ENCODE measurements around the gene RGS16.

RGS16 gene

DNA sequence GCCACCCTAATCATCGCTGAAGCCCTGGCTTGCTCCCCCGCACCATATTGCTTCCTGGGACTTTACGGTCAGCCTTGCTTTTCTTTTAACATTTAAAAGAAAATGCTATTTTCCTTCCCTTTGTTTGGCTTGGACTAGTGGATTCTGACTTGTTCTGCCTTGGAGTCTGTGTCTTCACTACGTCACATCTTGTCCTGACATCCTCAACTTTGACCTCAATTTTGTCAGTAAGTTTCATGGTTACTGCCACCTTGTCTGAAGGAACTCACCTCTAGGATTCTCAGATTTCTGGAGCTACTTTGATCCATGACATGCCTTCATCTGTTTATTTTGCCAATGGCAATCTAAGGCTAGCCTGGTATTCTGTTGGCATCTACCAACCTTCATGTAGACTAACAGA lies 19.4 kb downstream of the RGS16 start:
- no peak for DNase-seq (ENCODE audit: low spot score)

DNA sequence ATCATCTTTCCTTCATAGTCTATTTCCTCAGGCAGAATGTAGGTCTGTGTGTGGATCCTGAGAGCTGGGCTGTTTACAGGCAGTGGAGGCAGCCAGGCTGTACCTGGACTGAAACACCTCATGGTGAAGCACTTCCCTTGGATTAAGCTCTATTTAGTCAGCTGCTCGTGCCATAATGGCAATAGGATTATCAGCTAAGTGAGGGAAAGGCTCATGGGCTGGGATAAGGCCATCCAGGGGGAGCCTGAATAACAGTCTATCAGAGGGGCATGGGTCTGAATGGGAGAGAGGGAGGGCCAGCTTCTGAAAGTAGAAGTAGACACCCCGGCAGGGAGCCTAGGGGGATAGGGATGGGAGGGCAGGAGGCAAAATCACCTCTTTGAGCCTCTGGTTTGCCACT lies 23.5 kb downstream of the RGS16 start:
- DNase-seq (ENCODE audit: low spot score): no peak

DNA sequence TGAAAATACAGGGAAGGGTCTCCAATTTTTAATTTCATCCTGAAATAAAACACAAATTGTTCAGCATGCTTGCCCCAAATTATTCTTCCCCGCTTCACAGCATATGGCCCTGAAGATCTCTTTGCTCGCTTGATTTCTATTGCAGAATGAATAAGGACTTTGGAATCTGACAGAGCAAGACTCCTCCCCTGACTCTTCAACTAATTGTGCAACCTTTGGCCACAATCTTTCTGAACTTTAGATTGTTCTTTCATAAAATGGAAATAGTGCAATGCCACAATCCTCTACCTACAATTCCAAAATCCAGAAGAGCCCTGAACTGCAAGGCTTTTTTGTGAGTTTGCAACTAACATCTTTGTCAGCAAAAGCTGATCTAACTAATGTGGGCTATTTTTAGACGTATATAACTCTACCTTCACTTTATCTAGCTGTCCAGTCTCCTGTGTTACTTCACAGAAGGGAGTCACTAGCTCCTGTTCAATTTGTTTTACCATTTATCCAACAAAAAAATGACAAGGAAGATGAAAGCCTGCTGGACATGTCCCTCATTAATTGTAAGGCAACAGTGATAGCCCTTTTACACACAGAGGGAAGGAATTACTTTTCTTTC lies 28.5 kb downstream of the RGS16 start:
- DNase-seq (ENCODE audit: low spot score): no peak

DNA sequence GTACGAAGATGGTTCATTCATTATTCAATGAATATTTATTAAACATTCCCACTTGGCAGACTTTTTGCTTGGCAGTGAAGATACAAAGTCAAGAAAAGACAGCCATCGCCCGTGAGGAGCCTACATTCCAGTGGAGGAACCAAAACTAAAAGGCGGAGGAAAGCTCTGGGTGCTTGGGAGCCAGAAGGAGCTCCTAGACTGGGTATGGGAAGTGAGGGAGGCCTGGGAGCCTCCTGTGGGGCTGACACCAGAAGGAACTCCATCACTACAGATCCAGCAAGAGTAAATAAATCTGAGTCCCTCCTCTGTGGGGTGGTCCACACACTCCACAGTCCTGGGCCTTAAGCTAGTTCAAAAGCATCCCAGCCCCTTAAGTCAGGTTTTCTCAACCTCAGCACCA lies 30.0 kb downstream of the RGS16 start:
- DNase-seq (ENCODE audit: low spot score): no peak

DNA sequence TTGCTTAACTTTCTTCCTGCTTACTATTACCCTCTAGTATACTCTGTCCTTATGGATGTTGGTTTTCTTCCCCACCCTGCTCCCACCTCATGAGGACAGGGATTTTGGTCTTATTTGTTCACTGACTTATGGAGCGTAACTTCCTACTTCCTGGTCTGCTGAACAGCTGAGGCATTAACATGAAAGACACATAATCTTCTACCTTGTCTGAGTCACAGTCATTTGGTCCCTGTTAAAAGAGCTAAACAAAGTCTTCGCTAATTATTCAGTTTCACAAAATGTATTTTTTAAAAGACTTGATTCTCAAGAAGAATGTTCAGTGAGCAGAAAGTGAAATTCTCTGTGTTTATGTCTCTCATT lies 33.6 kb downstream of the RGS16 start:
- no peak for DNase-seq (ENCODE audit: low spot score)

DNA sequence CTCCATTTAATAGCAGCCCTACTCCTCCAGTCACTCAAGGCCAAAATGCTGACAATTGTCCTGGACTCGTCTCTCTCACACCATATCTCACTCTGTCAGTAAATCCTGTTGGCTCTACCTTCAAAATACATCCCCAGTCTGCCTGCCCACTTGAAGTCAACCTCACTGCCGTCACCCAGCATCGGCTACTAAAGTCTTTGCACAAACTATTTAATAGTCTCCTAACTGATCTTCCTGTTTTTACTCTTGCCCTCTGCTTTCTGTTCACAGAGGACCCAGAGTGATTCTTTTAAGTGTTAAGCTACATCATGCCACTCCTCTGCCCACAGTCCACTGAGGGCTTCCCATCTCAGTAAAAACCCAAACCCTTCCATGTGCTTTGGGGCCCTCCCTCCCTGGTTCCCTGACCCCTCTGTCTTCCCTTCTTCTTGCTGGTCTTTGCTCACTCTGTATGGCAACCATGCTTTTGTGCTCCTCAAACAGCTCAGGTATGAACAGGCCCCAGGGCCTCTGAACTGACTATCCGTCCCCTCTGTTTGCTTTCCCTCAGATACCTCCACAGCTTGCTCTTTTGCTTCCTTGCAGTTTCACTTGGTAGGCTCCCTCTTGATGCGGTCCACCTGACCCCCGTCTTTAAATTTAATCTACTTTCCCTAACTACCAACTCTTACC lies 34.1 kb downstream of the RGS16 start:
- DNase-seq (ENCODE audit: low spot score): no peak

DNA sequence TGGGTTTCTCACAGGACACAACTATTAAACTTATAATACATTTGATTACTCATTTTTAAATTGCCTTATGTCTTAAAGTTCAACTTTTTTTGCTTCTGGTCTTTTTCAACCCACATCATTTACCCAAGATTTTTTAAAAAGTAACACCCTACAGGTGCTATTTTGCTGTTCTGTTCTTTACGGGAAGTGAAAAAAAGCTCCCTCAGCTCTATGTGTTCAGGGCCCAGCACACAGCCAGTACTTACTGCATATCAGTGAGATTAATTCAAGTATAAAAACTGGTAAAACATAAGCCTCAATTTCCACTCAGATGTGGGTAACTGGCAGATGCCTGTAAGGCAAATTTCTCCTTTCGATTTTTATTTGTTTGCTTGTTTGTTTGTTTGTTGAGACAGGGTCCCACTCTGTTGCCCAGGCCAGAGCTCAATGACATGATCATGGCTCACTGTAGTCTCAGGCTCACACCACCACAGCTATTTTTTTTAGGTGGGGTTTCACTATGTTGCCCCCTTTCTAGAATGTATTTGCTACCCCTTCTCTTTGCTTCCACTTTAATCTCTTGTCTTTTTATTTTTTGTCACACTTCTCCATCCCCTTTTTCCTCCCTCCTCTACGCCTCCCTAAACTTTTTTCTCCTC lies 35.4 kb downstream of the RGS16 start:
- DNase-seq (ENCODE audit: low spot score): no peak

DNA sequence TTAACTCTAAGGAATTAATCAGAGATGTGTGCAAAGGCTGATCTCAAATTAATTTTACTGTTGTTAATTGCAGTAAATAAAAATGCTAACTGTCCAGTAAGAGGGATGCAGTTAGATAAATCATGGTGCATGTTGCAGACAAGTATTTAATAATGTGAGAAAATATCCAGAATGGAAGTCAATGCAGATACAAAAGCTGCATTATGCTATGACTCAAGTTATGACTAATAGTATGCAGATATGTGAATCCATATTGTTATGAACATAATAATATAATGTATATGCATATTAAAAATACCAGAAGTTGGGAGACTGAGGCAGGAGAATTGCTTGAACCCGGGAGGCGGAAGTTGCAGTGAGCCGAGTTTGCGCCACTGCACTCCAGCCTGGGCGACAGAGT lies 36.6 kb downstream of the RGS16 start:
- no peak for DNase-seq (ENCODE audit: low spot score)

DNA sequence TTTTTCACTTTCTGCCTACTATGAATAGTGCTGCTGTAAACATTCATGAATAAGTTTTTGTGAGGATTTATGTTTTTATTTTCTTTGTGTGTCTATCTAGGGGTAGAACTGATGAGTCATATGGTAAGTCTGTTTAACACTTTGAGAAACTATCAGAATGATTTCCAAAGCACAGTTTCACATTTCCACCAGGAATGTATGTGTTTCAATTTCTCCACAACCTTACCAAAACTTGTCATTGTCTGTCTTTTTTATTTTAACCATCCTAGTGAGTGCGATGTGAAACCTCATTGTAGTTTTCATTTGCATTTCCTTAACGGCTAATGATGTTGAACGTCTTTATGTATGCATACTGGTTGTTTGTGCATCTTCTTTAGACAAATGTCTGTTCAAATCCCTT lies 38.7 kb downstream of the RGS16 start:
- DNase-seq (ENCODE audit: low spot score): no peak

DNA sequence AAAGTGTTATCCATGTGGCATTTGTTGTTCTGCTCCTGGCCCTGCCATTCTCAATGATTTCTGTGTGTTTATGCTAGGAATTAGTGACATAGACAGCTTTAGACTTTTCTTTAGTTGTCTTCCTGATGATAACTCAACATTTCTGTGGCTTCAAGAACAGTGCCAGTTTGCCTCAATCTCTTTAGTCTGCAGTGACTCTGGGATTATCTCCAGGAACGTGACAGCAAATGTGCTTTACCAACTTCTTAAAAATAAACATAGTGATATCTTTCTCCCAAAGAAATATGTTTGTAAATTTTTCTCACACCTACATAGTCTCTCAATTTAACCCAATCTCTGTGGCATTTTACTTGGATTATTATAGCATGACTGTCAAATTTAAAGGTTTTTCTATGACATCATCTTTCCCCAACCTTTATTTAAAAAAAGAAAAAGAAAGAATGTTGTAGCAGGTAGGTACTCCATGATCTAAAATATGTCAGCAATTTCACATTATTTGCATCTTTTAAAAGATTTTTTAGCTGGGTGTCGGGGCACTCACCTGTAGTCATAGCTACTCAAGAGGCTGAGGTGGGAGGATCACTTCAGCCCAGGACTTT lies 39.7 kb downstream of the RGS16 start:
- no peak for DNase-seq (ENCODE audit: low spot score)

DNA sequence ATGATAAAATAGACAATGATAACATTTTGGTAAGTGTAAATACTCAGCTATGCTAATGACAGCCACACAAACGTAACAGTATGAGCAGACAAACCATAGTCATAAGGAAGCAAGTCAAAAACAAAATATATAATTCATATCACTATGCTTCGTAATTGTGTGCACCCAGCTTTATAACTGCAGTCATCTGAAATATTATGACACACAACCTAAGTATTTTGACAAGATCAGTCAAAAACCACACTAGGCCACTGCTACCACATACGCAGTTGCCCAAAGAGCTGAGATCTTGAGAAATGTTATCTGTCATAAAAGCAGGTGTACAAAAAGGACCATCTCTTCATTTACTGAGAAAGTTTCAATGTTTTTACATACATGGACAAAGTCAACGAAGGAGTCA lies 41.1 kb downstream of the RGS16 start:
- DNase-seq (ENCODE audit: low spot score): no peak

DNA sequence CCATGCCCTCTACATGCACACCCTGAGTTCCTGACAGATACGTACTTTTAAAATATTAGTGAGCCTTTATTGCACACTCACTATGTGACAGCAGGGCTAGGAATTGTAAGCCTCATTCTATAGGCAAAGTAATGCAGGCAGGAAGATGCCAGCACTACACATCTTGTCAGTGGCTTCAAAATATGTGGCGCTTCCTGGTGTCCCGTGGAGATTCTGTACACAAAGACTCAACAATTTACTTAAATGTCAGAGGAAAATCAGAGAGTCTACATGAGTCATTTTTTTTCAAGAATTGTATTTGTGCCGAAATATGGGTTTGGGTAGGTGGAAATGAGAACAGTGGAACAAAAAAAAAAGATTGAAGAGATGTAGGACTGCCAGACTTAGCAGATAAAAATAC lies 42.7 kb downstream of the RGS16 start:
- no peak for DNase-seq (ENCODE audit: low spot score)

DNA sequence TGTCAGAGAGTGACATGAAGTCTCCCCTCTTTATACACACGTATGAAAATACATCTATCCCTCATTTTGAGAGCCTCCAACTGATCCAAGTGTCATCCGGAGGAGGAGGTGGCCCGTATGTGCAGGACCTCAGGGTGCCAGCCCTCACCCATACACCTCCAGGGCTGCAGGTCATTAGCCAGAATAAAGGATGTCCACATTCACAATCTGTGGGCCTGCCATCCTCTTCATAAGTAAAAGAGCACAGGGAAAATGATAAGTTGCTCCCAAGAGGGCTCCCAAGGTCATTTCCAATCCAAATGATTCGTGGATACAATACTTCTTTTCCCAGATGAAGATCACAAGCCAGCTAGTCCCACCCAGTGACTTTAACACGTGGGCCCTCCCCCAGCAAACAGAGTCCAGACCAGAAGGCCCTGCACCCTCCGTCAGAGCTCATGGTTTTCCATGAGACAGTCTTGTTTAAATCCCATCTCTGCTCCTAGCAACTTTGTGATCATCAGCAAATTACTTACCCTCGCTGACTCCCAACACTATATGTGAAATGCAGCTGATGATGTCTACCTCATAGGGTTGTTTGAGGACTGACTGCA lies 43.7 kb downstream of the RGS16 start:
- DNase-seq (ENCODE audit: low spot score): no peak

DNA sequence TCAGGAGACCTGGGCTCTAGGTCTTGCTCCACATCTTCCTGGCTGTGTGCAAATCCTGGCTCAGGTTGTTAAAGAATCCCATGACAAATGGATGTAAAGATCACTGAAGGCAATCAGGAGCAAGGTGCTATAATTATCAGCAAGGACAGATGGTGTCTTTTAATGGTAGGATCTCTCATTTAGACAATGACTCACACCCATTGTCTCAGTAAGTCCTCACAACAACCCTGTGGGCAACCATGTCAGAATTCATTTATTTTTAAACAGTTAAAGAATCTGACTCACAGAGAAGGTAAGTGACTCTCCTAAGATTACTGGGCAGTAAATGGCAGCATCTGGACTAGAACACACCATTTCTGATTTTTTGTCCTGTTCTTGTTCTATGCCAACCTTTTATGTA lies 47.9 kb downstream of the RGS16 start:
- DNase-seq (ENCODE audit: low spot score): no peak

DNA sequence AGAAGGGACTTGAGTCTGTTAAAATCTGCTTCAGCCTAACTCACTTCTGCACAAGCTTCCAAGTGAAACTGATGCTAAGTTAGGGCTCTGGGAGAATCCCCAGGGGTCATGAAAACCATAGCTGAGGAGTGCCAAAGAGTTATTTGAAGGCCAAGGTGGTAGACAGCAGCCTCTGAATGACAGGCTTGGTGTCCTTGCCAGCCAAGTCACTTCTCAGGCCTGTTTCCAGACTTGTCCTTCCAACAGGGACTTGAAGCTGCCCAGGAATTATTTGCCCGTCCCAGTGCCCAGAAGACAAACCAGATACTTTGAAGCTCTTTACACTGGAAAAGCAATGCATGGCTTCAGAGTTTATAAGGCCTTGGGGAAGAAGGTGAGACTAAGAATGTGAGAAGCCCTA lies 48.7 kb downstream of the RGS16 start:
- DNase-seq (ENCODE audit: low spot score): no peak

DNA sequence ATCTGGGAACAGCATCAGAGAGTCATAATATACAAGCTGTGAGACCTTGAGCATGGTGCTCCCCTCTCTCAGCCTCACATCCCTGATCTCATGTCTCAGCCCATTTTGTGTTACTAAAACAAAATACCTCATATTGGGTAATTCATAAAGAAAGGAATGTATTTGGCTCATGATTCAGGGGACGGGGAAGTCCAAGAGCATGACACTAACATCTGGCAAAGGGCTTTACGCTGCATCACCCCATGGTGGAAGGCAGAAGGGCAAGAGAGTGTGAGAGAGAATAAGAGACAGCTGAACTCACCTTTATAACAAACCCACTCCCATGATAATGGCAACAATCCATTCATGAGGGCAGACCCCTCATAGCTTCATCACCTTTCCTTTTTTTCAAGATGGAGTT lies 51.7 kb downstream of the RGS16 start:
- DNase-seq (ENCODE audit: low spot score): no peak

DNA sequence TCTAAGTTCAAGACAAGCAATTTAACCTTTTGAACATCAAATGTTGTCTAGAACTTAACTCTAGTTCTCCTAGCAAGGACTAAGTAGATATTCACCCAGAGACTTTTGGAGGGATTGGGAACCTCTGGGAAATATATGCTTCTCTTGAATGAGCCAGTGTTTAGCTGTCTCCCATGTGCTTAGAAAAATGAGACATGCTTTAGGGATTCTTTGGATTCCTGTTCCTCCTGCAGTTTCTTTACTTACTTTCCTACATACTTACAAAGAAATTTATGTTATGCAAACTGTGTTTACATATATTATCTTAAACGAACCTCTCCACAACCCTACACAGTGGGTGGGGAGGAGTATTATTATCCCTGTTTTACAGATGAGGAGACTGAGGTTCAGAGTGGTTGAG lies 54.4 kb downstream of the RGS16 start:
- no peak for DNase-seq (ENCODE audit: low spot score)

DNA sequence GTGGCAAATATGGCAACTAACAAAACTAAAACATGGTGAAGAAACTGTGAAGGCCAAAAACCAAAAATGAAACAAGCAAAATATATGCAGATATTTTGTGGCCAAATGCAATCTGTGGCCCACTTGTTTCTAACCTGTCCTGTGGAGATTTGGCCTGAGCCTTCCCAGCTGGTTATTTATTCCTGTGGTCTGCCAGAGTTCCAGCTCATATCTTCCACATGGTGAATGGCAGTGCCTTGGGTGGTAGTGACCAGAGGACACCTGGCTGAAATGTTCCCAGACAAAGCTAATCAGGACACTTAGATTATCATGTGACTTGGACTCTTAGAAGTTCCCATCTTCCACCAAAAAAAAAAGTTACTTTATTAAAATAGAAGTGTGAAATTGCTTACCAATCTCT lies 54.8 kb downstream of the RGS16 start:
- no peak for DNase-seq (ENCODE audit: low spot score)
